SK-N-SH (cell line): Measurements from ENCODE around the gene TTC16. TPM values are rescaled to one million over a fixed set of nuclear protein-coding genes. Genes with fewer than 3 reads are reported as not detected.

ENCODE experiments used
- CTCF ChIA-PET: fragments of 300-600, 350-600 bp; formaldehyde crosslinking; extraction: SDS; loops from one replicate; lab custom pipeline; 2021; lab: Yijun Ruan, JAX
- POLR2A ChIA-PET: fragments of 350-600 bp; sonication (Branson Sonifier 250); formaldehyde crosslinking; extraction: SDS; loops from one replicate; lab custom pipeline; 2020; ENCODE audit warnings: antibody characterized with exemption, inconsistent platforms; lab: Yijun Ruan, JAX
- DNase-seq: peaks from one replicate; pipeline ENCODE4 v3.0.0; 2012
- H2AFZ ChIP-seq: fragments of 200-600 bp; sonication (generic); 2 replicates; pipeline ENCODE4 v1.8.1; 2016; ENCODE audit warnings: antibody characterized with exemption, mild to moderate bottlenecking, low read depth
- H3F3A ChIP-seq: fragments of 200-600 bp; sonication (generic); replicated peaks from 2 replicates; pipeline ENCODE3; 2016; ENCODE audit warnings: antibody characterized with exemption, mild to moderate bottlenecking; ENCODE audit not compliant: insufficient read depth
- H3K27ac ChIP-seq, 2 experiments: fragments of 200-500 bp in 1 of 2; fragments of 200-600 bp in 1 of 2; sonication (Bioruptor generic) in 1 of 2; sonication (generic), shearing (Covaris generic) in 1 of 2; 2 replicates each; pipeline versions ENCODE4 v1.5.1 to v1.6.1; 2014 to 2016; ENCODE audit warnings: low read depth in 2 of 2, inconsistent platforms in 1 of 2, low read length in 1 of 2, mild to moderate bottlenecking in 1 of 2, mixed read lengths in 1 of 2
- H3K27me3 ChIP-seq: fragments of 200-600 bp; sonication (generic), shearing (Covaris generic); 2 replicates; pipeline ENCODE4 v1.6.1; 2016; ENCODE audit warnings: mixed run types; ENCODE audit not compliant: insufficient read depth
- H3K36me3 ChIP-seq, 2 experiments: fragments of 200-500 bp in 1 of 2; fragments of 200-600 bp in 1 of 2; sonication (Bioruptor generic) in 1 of 2; sonication (generic) in 1 of 2; replicated peaks in 1 of 2; 2 replicates each; pipeline versions ENCODE3 to v1.5.1; 2014 to 2016; ENCODE audit warnings: low read length in 1 of 2, mild to moderate bottlenecking in 1 of 2; ENCODE audit not compliant: insufficient read depth in 2 of 2, control insufficient read depth in 1 of 2
- H3K4me1 ChIP-seq, 2 experiments: fragments of 200-500 bp in 1 of 2; fragments of 200-600 bp in 1 of 2; sonication (Bioruptor generic) in 1 of 2; sonication (generic), shearing (Covaris generic) in 1 of 2; 2 replicates each; pipeline versions ENCODE4 v1.5.1 to v1.6.1; 2014 to 2016; ENCODE audit warnings: low read depth in 1 of 2, low read length in 1 of 2, mixed run types in 1 of 2; ENCODE audit not compliant: insufficient read depth in 2 of 2, control insufficient read depth in 1 of 2
- H3K4me2 ChIP-seq: fragments of 200-600 bp; sonication (generic), shearing (Covaris generic); 2 replicates; pipeline ENCODE4 v1.6.1; 2017; ENCODE audit warnings: mixed run types
- H3K4me3 ChIP-seq, 2 experiments: fragments of 200-500 bp in 1 of 2; fragments of 200-600 bp in 1 of 2; sonication (Bioruptor generic) in 1 of 2; sonication (generic), shearing (Covaris generic) in 1 of 2; 2 replicates each; pipeline versions ENCODE4 v1.5.1 to v1.8.1; 2014 to 2016; ENCODE audit warnings: low read depth in 2 of 2, inconsistent platforms in 1 of 2, low read length in 1 of 2, mild to moderate bottlenecking in 1 of 2, mixed read lengths in 1 of 2, moderate library complexity in 1 of 2
- H3K79me2 ChIP-seq: fragments of 200-600 bp; sonication (generic); 2 replicates; pipeline ENCODE4 v1.8.1; 2017; ENCODE audit warnings: mild to moderate bottlenecking; ENCODE audit not compliant: insufficient read depth
- H3K9ac ChIP-seq: fragments of 200-600 bp; sonication (generic); 2 replicates; pipeline ENCODE4 v1.6.1; 2017; ENCODE audit warnings: mixed run types
- H3K9me2 ChIP-seq: fragments of 200-600 bp; sonication (generic); 2 replicates; pipeline ENCODE4 v1.6.1; 2017; ENCODE audit warnings: mixed run types
- H3K9me3 ChIP-seq: fragments of 200-600 bp; sonication (generic); 2 replicates; pipeline ENCODE4 v1.6.1; 2017; ENCODE audit warnings: mixed run types, mild to moderate bottlenecking, moderate library complexity
- H4K20me1 ChIP-seq: fragments of 200-600 bp; sonication (generic); 2 replicates; pipeline ENCODE4 v1.6.1; 2017; ENCODE audit warnings: mild to moderate bottlenecking, mixed run types; ENCODE audit not compliant: insufficient read depth
- CHD2 ChIP-seq: fragments of 150-350 bp; IDR thresholded peaks from 2 replicates; pipeline ENCODE4 v1.6.1; 2018; ENCODE audit warnings: low read length; ENCODE audit not compliant: partially characterized antibody
- CTCF ChIP-seq: fragments of 200-600 bp; sonication (generic); IDR thresholded peaks from 2 replicates; pipeline ENCODE4 v1.6.1; 2017; ENCODE audit warnings: antibody characterized with exemption, mild to moderate bottlenecking, moderate library complexity
- EP300 ChIP-seq, 2 experiments: IDR thresholded peaks; 2 replicates each; pipeline versions ENCODE4 v1.4.0 to v1.6.1; 2012; ENCODE audit warnings: borderline replicate concordance in 1 of 2, low read depth in 1 of 2, low read length in 1 of 2
- FOXJ3 ChIP-seq: sonication (generic); formaldehyde crosslinking; IDR thresholded peaks from 2 replicates; pipeline ENCODE4 v1.5.1; 2020; ENCODE audit warnings: mild to moderate bottlenecking, missing genetic modification reagents
- FOXM1 ChIP-seq: IDR thresholded peaks from 2 replicates; pipeline ENCODE4 v1.4.0; 2012; ENCODE audit warnings: low read depth, mild to moderate bottlenecking
- IRF3 ChIP-seq: fragments of 150-350 bp; IDR thresholded peaks from 2 replicates; pipeline ENCODE4 v1.6.1; 2016; ENCODE audit warnings: mild to moderate bottlenecking, low read depth, low read length
- JUND ChIP-seq: IDR thresholded peaks from 2 replicates; pipeline ENCODE4 v1.4.0; 2012
- MAX ChIP-seq: IDR thresholded peaks from 2 replicates; pipeline ENCODE4 v1.4.0; 2012; ENCODE audit warnings: low read depth
- MXI1 ChIP-seq: IDR thresholded peaks from 2 replicates; pipeline ENCODE4 v1.6.1; 2012; ENCODE audit warnings: mild to moderate bottlenecking, low read depth, low read length, improper control_type of control experiment
- NFIC ChIP-seq: IDR thresholded peaks from 2 replicates; pipeline ENCODE4 v1.4.0; 2012; ENCODE audit warnings: borderline replicate concordance
- POLR2AphosphoS5 ChIP-seq: IDR thresholded peaks from 2 replicates; pipeline ENCODE4 v1.6.1; 2012; ENCODE audit warnings: low read depth, low read length
- RAD21 ChIP-seq: IDR thresholded peaks from 2 replicates; pipeline ENCODE4 v1.6.1; 2012; ENCODE audit warnings: mild to moderate bottlenecking, low read length
- RCOR1 ChIP-seq: fragments of 150-350 bp; IDR thresholded peaks from 2 replicates; pipeline ENCODE4 v1.6.1; 2017; ENCODE audit warnings: antibody characterized with exemption, low read length
- TEAD4 ChIP-seq: IDR thresholded peaks from 2 replicates; pipeline ENCODE4 v1.4.0; 2012; ENCODE audit warnings: mild to moderate bottlenecking, borderline replicate concordance; ENCODE audit not compliant: insufficient read depth
- ZBTB33 ChIP-seq: IDR thresholded peaks from 2 replicates; pipeline ENCODE4 v1.4.0; 2012; ENCODE audit warnings: low read depth, borderline replicate concordance
- WGBS: methylation state at CpG from one replicate; pipeline ENCODE4 v1.1.6; 2017; ENCODE audit warnings: low lambda C conversion rate; 5-methylcytosine and 5-hydroxymethylcytosine counted together
- polyA plus RNA-seq, 3 experiments: library from polyadenylated mRNA; depleted of rRNA; stranded (reverse); fragments of >200 nt; gene quantifications; 2 replicates each; pipeline ENCODE4 v1.2.3, GENCODE V29; 2012

The TTC16 gene
- polyA plus RNA-seq, 1 of the 3 experiments (the other 2 are of a cell fraction) = 0.05 TPM

GRCh38 chr9:127690735-127691134 is 25.1 kb upstream of the TTC16 start:
- H3K27me3 ChIP-seq = no peaks in the 10 kb centered on the region
- no peak overlapping the region for H2AFZ ChIP-seq
- no peak overlapping the region for H3K27ac ChIP-seq
- H3K9me3 ChIP-seq = no peaks in the 10 kb centered on the region
- peaks cover 0 to 6% of the 10 kb centered on the region in 2 experiments; a peak in 1 of 4 replicates for H3K4me1 ChIP-seq
- H3K36me3 ChIP-seq = peaks cover 18 to 46% of the 10 kb centered on the region in 2 experiments
- CTCF ChIA-PET = interaction anchor here (0.9 to 2.2 kb wide), 3 partner anchors 44 to 179 kb away, joined by 3 to 9 read pairs (median 4); partner anchors contain the start of gene TOR2A
- TF ChIP-seq TEAD4 = no peak
- TF ChIP-seq CTCF = no peak
- no peak for TF ChIP-seq MAX
- TF ChIP-seq MXI1 = no peak
- TF ChIP-seq FOXJ3 (CRISPR knock-in tag) = no peak
- no peak for TF ChIP-seq RCOR1
- no peak for TF ChIP-seq ZBTB33
- no peak for TF ChIP-seq CHD2
- TF ChIP-seq POLR2AphosphoS5 = no peak
- TF ChIP-seq RAD21 = no peak
- no peak for TF ChIP-seq IRF3
- no peak for TF ChIP-seq EP300 (IDR thresholded peaks at IDR 0.05; ENCODE audit: borderline replicate concordance in 1 of 2, low read depth in 1 of 2, low read length in 1 of 2)
- TF ChIP-seq JUND = no peak
- no peak for TF ChIP-seq FOXM1
- no peak for TF ChIP-seq NFIC
- POLR2A ChIA-PET = no interaction called here
- no peaks in the 10 kb centered on the region for H4K20me1 ChIP-seq
- H3F3A ChIP-seq = peaks cover 3% of the 10 kb centered on the region
- H3K4me2 ChIP-seq = no peak overlapping the region
- H3K79me2 ChIP-seq = no peaks in the 10 kb centered on the region
- no peak overlapping the region for H3K9ac ChIP-seq
- H3K4me3 ChIP-seq = no peak overlapping the region
- no peaks in the 10 kb centered on the region for H3K9me2 ChIP-seq
- 97% methylated on average over 10 of the region's 10 CpGs for WGBS
- no peak for DNase-seq
